Bone marrow (tissue), 2 donors: Measurements from ENCODE around the gene LRP4.
"Not testable (repeated sequence)": the region's sequence is repeated elsewhere in the genome, so short reads cannot be mapped to it uniquely, and the experiment has no call there.

Experiments used
- DNase-seq, 2 donors: peaks; one replicate each; lab custom pipeline; 2025; lab: John Stamatoyannopoulos, UW

LRP4 gene

DNA sequence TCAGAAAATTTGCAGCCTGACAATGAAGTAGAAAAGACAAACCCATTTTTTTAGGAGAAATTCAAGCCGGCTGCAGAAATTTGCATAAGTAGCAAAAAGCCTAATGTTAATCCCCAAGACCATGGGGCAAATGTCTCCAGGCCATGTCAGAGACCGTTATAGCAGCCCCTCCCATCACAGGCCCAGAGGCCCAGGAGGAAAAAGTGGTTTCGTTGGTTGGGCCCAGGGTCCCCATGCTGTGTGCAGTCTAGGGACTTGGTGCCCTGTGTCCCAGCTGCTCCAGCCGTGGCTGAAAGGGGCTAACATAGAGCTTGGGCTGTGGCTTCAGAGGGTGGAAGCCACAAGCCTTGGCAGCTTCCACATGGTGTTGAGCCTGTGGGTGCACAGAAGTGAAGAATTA is 9.6 kb upstream of the LRP4 start:
- DNase-seq, result not testable (repeated sequence)

DNA sequence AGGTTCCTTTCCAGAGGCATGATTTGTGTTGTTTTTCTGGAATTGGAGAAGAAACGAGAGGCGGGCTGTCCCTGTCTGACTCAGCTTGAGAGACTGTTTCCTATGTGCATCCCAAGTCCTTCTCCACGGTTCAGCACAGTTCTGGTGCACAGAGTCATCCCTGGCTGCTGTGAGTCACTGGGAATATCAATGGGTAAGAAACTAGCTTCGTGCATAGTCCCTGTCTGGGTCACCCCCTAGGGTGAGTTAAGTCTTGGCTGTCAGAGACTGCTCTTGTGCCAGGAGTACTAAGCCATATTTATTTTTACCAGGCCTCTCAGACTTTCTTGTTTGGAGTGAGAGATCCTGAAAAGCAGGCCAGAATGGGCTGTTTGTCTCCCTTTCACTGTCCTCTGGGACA is 2.4 kb upstream of the LRP4 start:
- DNase-seq, result no peak

DNA sequence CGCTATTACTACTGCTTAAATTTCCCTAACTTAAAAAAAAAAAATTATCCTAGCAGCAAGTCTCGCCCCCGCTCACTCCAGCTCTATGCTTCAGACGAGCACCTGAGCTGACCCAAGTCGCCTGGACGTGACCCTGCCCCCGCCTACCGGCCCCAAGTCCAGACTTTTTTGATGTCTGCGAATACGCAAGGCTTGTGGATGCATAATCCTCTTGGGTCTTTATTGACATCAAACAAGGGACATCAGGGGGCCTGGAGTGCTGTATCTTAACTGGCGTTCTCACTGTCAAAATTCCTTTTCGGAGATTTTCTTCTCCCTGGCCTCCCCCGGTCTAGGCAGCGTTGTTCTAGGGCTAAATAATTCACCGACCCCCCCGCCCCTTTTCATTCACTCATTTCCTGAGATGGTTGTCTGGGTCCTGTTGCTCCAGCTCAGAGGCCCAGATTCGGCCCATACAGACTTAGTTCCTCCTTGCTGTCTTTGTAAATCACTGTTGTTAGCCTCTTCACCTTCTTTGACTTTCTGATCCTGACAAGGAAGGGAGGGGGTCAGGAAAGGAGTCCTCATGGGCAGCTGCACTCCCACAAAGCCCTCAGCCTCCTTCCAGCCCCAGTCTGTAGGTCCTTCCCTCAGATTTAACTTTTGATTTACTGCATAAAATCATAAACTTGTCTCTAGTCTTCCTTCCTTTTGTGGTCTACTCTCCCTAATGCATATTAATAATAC is 601 bp upstream of the LRP4 start:
- DNase-seq, result no peak

DNA sequence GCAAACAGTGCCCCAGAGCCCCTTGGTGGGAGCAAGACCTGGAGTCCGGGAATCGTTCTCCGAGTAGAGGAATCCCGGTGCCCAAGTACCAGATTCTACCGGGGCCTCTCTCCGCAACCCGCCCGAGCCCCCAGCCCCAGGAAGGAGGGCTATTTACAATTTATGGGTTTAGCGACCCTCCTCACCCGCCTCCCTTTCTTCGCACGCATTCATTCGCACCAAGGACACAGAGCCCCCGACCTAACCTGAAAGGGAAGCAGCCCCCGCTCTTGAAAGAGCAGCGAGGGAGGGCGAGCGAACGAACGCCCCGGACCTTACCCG is 628 bp downstream of the LRP4 start:
- DNase-seq, result no peak

DNA sequence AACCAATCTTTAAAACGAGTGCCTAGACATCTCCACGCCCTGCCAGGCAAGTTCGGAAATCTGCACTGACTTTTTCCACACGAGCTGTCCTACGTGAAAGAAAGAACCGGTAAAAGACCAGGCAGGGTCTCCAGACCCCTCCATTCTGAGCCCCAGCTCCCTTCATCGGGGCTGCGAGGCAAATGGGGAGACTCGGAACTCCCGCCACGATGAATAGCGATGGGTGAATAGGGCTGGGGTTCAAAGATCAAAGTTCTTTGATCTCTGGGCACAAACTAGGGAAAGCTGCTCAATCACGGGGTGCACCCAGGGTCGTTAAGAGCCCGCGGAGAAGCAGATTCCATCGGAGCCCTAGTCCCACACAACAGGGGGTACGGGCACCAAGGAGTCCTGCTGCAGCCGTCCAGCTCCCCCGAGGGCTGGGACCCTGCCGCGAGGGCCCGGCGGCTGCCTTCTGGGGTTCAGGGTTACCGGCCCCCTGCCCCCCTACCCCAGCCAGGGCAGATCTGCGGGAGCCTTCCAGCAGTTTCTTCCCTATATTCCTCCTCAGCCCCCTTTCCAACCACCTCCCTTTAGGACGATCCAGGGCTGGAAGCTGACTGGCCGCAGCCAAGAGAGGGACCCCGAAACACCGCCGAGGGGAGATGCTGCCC is 1.1 kb downstream of the LRP4 start:
- no peak for DNase-seq

DNA sequence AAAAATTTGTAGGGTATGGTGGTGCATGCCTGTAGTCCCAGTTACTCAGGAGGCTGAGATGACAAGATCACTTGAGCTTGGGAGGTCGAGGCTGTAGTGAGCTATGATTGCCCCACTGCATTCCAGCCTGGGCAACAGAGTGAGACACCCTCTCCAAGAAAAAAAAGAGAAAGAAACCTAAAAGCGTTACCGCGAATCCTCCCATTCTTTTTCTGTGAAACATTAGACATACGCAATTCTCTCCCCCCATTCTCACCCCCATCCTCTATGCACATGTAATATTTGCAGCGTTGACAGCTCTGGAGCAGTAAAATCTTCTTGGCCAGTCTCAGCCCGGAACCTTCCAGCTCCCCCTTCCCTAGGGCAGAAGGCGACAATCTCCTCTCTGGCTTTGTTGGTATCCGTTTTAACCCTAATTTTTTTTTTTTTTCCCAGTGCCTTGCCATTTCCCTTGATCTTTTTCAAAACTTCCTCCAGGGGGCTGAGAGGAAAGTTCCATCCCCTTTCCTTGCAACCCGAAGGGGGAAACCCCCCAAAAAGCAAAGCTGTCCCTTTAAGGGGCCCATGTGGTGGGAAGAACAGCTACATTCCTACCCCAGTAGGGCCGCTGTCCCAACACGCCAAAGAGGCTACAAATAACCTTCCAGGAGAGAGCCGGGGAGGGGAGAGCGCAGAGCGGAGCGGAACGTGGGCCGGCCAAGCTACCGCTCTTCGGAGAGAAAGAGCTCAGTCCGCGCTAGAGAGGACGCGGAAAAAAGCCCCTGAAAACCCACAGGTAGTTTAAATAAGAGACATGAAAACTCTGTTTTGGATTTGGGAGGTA is 1.9 kb downstream of the LRP4 start:
- DNase-seq, result peak in 1 of 2 donors; percentile 23

DNA sequence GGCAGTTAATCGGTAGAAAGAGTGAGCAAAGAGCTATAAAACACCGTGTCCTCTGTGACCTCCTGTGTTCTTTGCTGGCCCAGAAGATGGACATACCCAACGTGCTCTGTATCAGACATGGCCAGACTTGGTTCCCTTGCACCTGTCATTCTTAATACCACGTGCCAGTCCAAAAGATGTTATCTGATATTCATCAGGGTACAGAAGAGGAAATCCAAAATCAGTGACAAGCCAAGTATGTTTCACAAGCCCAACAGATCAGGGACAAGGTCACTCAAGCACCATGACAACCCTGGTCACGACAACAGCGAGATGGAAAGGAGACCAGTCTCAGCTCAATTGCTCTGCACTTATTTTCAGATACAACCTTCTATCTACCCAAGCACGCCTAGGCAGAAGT is 3.4 kb downstream of the LRP4 start:
- no peak for DNase-seq

DNA sequence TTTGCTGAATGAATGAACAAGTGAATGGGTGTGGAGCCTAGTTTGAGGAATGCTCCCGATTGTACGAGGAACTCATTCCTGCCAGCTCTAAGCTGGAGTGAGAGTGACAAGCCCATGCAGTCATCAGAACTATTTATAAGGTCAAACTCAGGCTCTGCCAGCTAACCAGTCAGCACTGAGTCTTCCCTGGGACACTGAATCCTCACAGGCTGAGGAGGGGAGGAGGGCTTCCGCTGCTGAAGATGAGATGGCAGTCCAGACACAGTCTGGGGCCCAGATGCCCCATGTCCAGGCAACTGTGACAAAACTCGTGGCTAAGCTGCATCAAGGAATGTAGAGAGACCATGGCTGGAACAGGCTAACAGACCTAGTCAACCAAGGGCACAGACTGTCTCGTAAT is 4.0 kb downstream of the LRP4 start:
- DNase-seq, result no peak

DNA sequence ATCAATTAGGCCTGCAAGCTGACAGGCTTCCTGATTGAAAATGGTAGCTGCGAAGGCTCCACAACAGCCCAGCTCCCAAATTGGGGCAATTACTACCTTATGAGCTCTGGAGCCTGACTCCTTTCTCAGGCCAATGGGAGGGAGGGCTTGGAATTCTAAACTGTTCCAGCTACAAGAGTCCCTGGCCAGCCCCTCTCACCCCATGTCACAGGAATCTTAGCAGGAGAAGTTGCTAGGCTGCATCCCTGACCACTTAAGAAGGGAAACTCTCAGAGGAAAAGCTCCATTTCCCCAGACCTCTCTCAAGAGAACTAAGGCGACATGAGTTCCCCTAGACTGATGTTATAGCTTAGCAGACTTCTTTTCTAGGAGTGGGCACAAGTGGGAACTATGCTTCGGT is 4.9 kb downstream of the LRP4 start:
- DNase-seq, result no peak

DNA sequence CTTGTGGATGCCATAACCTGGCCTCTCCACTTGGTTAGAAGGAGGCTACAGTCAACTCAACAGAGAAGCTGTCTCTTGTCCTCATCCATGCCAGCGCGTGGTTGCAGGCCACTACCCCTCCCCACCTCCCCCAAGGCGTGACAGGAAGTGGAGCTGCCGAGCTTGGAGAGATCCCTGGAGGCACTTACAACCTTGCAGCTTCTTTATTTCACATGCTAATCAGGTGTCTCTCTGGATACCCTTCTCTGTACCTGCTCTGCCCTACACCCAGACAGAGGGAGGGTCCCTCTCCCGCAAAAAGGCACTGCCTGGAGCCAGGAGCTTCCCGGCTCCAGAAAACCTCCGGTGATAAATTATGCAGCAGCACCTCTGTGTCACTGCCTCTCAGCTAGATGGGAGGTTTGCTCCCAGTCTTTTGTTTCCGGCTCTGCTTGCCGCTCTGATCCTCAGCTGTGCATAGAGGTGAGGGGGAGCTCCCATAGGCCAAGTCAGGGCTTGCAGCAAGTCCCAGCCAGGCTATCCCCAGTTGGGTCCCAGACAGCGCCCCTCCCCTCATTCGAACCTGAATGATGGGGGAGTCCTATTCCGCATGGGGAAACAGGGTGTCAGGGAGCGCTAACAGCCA is 5.7 kb downstream of the LRP4 start:
- DNase-seq, result no peak

DNA sequence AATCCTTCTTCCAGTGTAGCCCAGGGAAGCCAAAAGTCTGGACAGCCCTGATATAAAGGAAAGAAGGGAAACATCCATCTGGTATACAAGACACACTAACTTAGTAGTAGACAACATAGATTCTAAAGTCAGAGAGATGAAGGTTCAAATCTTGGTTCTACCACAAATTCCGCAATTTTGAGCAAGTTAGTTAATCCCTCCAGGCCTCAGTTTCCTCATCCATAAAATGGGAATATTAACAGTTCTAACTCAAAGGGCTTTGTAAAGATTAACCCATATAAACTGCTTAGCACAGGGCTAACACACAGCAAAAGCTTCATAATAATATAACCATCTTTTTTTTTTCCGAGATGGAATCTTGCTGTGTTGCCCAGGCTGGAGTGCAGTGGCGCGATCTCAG is 10.7 kb downstream of the LRP4 start:
- no peak for DNase-seq

DNA sequence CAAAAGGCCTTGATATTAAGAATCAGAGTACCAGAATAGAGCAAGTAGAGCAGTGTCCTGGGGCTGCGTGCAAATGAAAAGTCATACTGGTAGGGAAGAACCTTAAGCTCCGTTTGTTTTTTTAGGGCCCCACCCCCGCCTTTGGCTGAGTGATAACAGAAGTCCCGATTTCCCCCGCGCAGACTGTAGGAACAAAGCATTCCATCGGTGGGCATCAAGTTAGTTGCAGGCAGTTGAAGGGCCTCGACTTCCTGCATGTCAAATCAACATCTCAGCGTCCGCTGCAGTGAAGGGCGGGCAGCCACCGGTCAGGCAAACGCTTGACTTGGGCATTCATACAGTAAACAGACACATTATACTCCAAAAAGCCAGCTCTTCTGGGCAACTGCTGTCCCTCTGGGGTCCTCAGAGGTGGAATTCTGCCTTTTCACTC is 11.7 kb downstream of the LRP4 start:
- no peak for DNase-seq

DNA sequence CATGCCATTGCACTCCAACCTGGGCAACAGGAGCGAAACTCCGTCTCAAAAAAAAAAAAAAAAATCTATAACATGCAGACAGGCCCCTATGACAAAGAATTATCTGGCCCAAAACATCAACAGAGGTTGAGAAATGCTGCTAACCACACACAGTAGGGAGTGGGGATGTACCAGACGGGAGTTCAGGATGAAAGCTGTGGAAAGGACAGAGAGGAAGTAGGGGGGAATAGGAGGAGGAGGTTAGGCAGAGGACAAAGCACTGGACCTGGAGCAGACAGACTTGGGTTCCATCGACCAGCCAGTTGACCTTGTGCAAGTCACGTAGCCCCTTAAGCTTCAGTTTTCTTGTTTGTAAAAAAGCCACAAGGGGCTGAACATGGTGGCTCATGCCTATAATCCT is 12.5 kb downstream of the LRP4 start:
- DNase-seq, result no peak

DNA sequence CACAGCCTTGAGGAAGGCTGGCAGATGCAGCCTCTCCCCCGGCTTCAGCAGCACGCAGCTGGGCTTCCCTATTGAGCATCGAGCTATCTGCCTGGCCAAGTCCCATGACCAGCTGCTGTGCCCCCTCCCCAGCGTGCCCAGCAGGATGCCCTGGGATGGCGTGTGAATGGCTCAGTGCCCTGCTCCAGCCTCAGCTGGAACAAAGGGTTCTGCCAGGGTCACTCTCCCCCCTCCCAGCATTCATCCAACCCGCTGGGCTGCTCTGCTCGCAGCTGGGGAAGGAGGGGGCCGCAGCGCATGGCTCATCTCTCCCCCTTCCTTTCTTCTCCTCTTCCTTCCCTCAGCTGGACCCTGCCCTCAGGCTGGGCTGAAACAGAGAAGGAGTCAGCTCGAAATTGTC is 14.5 kb downstream of the LRP4 start:
- DNase-seq, result peak in 1 of 2 donors; percentile 18

DNA sequence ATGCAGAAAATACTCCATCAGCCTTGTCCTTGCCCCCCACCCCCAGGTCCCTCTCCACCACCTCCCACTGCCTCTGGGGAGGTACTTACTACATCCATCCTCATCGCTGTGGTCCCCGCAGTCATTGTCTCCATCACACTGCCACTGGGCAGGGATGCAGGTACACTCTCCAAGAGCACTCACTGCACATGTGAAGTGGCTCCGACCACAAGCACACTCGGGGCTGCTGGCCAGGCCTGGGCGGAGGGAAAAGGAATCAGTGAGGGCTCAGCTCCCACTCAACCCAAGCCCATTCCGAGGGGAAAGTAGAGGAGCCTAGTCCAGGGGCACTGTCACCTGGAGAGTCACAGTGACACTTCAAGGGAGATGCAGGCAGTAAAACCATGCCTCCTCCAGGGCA is 15.7 kb downstream of the LRP4 start:
- no peak for DNase-seq

DNA sequence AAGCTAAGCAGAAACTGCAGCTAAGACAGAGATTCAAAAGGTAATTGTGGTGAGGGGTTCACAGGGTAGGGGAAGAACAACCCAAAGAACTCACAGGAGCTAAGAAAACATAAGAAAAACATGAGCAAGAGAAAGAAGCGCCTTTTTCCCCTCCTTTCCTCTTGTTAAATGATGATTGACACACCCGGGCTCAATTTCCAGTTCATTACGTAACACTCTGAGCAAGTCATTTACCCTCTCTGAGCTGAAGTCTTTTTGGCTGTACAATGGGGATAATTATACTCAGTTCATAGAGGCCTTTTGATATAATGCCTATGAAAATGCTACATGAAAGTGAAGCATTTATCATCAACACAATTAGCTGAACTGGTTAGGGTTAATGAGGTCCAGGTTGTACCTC is 17.2 kb downstream of the LRP4 start:
- no peak for DNase-seq

DNA sequence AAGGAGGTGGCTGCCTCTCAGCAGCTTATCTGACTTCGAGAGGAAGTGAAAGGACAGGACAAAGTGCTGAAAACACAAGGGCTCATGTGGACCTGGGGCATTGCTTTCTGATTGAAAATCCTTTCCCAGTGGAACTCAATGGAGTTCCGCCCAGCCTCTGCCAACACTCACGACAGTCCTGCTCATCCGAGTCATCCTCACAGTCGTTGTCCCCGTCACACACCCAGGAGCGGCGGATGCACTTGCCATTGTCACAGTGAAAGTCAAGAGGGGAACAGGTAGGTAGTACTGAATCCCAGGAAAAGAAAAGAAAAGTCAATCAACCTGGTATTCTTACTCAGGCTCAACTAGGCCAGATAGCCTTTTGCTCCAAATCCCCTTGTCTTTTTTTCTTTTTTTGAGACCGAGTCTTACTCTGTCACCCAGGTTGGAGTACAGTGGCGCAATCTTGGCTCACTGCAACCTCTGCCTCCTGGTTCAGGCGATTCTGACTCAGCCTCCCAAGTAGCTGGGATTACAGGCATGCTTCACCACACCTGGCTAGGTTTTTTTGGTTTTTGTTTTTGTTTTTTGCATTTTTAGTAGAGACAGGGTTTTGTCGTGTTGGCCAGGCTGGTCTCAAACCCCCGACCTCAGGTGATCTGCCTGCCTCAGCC is 18.1 kb downstream of the LRP4 start:
- no peak for DNase-seq

DNA sequence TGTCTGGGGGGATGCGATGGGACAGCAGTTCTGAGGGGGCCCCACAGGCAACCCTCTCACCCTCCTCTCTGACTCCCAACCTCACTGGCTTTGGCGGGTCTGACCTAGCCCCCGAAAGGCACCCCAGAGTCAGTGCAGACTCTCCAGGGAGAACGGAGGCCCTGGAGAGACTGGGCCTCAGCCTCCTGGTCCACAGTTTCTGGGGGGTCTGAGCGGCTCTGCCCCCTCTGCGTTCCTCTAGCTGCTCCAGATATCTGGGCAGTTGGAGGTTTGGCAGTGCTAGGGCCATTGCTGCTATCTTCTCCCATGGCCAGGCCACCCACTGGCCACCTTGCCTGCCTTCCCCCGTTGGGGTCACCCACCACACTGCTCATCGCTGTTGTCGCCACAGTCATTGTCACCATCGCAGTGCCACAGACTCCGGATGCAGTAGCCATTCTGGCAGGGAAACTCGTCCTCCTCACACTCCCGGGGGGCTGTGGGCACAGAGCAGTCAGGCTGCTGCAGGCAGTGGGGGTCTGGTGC is 18.8 kb downstream of the LRP4 start:
- DNase-seq, result no peak

DNA sequence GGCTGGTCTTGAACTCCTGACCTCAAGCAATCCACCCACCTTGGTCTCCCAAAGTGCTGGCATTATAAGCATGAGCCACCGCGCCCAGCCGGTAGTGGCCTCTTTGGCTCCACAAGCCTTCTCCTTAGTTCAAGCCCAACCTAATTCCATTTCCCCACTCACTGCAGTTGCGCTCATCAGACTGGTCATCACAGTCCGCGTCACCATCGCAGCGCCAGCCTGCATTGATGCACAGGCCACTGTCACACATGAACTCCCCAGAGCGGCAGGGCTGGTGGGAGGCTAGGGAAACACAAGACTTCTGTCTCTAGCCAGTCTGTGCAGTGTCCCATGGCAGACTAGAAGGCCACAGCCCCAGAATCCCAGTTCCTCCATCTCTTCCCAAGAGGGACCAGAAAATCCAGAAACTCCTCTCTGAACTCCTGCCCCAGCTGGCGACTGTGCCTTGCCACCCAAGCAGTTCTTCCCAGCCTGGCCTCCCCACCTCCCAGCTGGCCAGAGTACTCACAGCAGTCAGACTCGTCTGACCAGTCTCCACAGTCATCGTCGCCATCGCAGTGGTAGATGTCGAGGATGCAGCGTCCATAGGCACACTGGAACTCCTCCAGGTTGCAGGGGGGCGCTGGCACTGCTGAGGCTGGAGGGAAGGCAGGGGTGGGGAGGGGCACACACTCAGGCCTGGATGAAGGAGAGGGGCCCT is 19.8 kb downstream of the LRP4 start:
- DNase-seq, result no peak

DNA sequence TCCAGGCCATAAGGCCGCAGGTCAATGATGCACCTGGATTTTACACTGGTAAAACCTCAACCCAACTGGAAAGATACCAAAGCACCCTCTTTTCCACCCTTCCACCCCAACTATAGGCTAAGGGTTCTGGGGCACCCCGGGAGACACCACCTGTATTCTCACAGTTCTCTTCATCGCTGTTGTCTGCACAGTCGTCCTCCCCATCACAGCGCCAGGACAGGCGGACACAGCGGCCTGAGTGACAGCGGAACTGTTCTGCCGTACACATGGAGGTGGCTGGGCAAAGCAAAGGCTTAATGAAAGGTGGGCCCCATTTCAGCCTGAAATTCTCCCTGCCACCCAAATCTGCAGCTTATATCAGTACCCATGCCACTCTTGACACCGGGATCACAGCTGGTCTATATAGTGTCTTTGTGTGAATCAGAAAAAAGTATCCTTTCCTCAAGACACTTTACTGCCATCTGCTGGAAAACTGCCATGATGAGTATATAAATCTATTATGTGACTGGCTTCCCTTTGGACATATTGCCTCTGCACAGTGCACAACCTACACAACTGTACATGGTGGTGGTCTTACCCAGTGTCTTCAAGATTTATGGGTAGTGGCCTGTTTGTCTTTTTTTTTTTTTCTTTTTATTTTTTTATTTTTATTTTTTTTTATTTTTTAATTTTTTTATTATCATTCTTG is 21.5 kb downstream of the LRP4 start:
- peak in 1 of 2 donors; percentile 28 for DNase-seq

DNA sequence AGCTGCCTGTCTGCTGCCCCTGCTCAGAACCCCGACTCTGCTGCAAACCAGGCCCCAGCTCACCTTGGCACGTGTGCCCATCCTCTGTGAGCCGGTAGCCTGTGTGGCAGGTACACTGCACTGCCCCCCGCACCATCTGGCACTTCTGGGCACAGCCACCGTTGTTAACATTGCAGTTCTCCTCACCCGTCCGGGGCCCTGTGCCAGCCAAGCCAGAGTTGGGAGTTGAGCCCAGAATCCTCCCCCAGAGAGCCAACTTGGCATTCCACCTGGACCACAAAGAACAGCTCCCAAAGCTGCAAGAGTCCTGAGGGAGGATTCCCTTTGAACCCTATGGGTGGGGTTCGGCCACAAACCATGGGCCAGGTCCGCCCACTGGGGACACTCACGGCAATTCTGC is 22.5 kb downstream of the LRP4 start:
- no peak for DNase-seq
